Activated T-cell treated with anti-CD3 and anti-CD28 coated beads, Interleukin-2, amount 50 U/mL, for 72 hours (primary cell): ENCODE measurements around the gene PRAMEF2. TPM values are rescaled to one million over a fixed set of nuclear protein-coding genes. Genes with fewer than 3 reads are reported as not detected.
"Not testable (repeated sequence)": the region's sequence is repeated elsewhere in the genome, so short reads cannot be mapped to it uniquely, and the experiment has no call there.

Source experiments
- ATAC-seq, 2 donors: fragments of 150-1000 bp; cut with Tn5 transposase; replicated peaks in 1 of 2; 2 replicates each; pipeline ENCODE4 v1.10.0; 2021; ENCODE audit warnings: moderate library complexity in 2 of 2, mild to moderate bottlenecking in 1 of 2
- DNase-seq, 2 donors: peaks; one replicate each; pipeline ENCODE4 v3.0.0; 2021 to 2022; ENCODE audit warnings: mixed read lengths in 1 of 2
- H3K27ac Mint-ChIP-seq: one replicate; pipeline ENCODE4 v1.8.0; 2022; ENCODE audit warnings: mild to moderate bottlenecking, moderate library complexity, mixed read lengths
- H3K27me3 Mint-ChIP-seq: one replicate; pipeline ENCODE4 v1.8.0; 2022; ENCODE audit warnings: low read depth, mixed read lengths
- H3K36me3 Mint-ChIP-seq, 2 donors: one replicate each; pipeline ENCODE4 v1.8.0; 2022; ENCODE audit warnings: mixed read lengths in 2 of 2, mild to moderate bottlenecking in 1 of 2; ENCODE audit not compliant: insufficient read depth in 2 of 2
- H3K4me1 Mint-ChIP-seq: one replicate; pipeline ENCODE4 v1.8.0; 2022; ENCODE audit warnings: low read depth, mixed read lengths
- H3K4me3 Mint-ChIP-seq, 2 donors: one replicate each; pipeline ENCODE4 v1.8.0; 2022; ENCODE audit warnings: mild to moderate bottlenecking in 2 of 2, mixed read lengths in 2 of 2, moderate library complexity in 2 of 2
- H3K9me3 Mint-ChIP-seq, 2 donors: one replicate each; pipeline ENCODE4 v1.8.0; 2022; ENCODE audit warnings: mixed read lengths in 2 of 2
- total RNA-seq, 2 donors: library from RNA; stranded (reverse); gene quantifications; one replicate each; pipeline ENCODE4 v1.2.3, GENCODE V29; 2022

The PRAMEF2 gene
- total RNA-seq, result not detected

- H3K4me3 Mint-ChIP-seq, H3K27ac Mint-ChIP-seq, H3K4me1 Mint-ChIP-seq, DNase-seq, H3K36me3 Mint-ChIP-seq, H3K9me3 Mint-ChIP-seq, H3K27me3 Mint-ChIP-seq, ATAC-seq: not testable (repeated sequence)
Measured at GRCh38 chr1:12856786-12857185, at the start of gene PRAMEF2. Gene PRAMEF2, plus strand, starts transcription at chr1:12857086. Its CDS starts 1,924 bp downstream, at chr1:12859010.

DNA sequence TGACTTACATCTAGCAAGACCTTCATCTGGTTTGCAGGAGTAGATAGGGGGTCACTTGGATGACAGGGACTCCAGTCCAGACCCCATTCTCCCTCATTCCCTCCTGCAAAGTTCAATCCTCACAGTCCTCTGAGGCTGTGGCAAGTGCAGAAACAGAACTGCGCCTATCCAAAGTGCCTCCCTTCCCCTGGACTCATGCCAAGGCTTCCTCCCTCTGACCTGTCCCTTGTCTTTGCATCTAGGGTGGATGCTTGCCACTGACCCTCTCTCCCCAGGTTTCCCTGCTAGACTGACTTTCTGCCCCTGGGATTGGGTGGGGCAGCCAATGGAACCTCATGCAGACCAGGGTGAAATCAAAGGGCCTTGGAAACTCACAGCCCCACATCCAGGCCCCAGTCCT is 47.0 kb upstream of the PRAMEF2 start:
- peaks cover 0 to 3% of the 10 kb centered on the region in 2 donors for H3K36me3 Mint-ChIP-seq
- ATAC-seq (no peak), DNase-seq (no peak)
- H3K4me3 Mint-ChIP-seq, result no peak overlapping the region
- H3K27me3 Mint-ChIP-seq, result peaks cover 24% of the 10 kb centered on the region
- H3K27ac Mint-ChIP-seq, result no peak overlapping the region
- peaks cover 4% of the 10 kb centered on the region in 2 donors for H3K9me3 Mint-ChIP-seq
- H3K4me1 Mint-ChIP-seq, result no peaks in the 10 kb centered on the region

DNA sequence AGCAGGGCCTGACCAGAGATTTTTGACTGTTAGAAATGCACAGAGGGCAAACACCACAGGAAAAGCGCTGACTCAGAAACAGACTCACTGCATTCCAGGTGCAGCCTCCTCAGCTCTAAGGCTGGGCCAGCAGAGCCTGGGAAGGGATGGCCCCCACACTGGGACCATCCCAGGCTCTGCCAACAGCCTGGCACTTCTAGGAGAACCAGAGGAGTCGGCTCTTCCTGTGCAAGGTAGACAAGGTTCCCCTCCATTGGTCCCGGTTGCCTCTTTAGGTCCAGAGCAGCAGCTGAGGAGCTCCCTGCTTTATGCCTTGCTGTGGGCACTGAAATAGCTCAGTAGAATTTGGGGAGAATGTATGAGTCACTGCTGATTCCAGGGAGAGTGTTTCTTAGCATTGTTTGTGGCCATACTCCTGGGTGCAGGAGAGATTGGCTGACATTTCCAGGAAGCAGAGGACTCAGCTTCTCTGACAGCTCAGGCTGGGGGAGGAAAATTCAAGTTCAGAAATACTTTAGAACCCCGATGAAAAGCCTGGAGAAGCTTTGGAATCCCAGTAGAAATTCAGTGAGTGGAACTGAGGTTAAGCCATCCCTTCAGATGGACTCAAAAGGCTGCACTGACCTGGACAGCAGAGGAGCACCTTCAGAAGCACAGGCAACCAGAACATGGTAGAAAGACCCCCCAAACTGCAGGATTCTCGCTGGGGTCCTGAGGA is 46.0 kb upstream of the PRAMEF2 start:
- ATAC-seq, result no peak
- Mint-ChIP-seq H3K27me3 (peaks cover 19% of the 10 kb centered on the region), H3K4me1 (no peaks in the 10 kb centered on the region), H3K4me3 (no peak overlapping the region), H3K9me3 (no peaks in the 10 kb centered on the region), H3K36me3 (no peaks in the 10 kb centered on the region), H3K27ac (no peak overlapping the region)
- DNase-seq, result no peak

- no peak overlapping the region for H3K27ac Mint-ChIP-seq
- H3K9me3 Mint-ChIP-seq, result no peaks in the 10 kb centered on the region
- DNase-seq (no peak), ATAC-seq (no peak)
- no peaks in the 10 kb centered on the region for H3K36me3 Mint-ChIP-seq
- H3K4me3 Mint-ChIP-seq, result no peak overlapping the region
- no peaks in the 10 kb centered on the region for H3K4me1 Mint-ChIP-seq
- H3K27me3 Mint-ChIP-seq, result peaks cover 15% of the 10 kb centered on the region
Measured at GRCh38 chr1:12811409-12811784, 45.5 kb upstream of the PRAMEF2 start.

GRCh38 chr1:12819061-12819460 is 37.8 kb upstream of the PRAMEF2 start:
- DNase-seq, ATAC-seq, H3K4me1 Mint-ChIP-seq, H3K9me3 Mint-ChIP-seq, H3K27ac Mint-ChIP-seq, H3K4me3 Mint-ChIP-seq, H3K36me3 Mint-ChIP-seq: not testable (repeated sequence)
- peaks cover 31% of the 10 kb centered on the region for H3K27me3 Mint-ChIP-seq

DNA sequence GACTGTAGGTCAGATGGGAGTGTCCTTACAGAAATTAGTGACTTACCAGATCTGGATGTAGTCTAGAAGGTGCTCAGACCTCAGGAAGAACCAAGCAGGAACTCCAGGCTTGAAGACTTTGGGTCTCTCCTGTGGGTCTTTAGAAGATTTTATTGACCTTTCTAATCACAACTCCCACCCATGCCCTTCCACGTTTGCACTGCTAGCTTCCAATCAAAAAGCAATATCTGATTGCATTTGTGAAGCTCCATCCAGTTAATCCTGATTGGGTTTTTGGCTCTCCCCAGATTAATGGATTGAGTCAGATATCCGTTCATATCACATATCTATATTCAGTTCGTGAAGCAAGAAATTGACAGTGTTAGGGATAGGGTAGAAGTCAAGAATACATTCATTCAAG is 25.6 kb upstream of the PRAMEF2 start, which contains the start of gene PRAMEF11:
PRAMEF11 (minus strand) TSS at position 101 of the 400 bp plus-strand sequence. CDS start 2,621 bp downstream, outside the sequence.
- H3K36me3 Mint-ChIP-seq, H3K9me3 Mint-ChIP-seq, H3K27me3 Mint-ChIP-seq, H3K27ac Mint-ChIP-seq, H3K4me3 Mint-ChIP-seq, DNase-seq, H3K4me1 Mint-ChIP-seq, ATAC-seq: not testable (repeated sequence)

DNA sequence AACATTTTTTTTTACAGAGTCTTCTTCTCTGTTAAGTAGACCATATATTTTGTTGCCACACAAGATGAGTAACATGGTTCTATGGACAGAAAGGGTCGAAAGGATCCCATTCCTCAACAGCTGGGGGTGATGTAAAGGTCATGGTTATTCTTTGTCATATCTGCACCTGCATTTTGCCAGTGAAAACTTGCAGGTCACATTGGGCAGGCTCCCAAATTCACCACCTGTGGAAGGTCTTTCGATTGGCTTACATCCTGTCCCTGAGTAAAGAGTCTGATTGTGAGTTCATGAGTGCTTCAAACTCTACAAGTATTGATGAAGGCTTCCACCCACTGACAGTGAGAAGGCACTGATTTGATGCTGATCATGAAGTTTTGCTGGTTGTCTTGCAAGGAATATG is 23.6 kb upstream of the PRAMEF2 start:
- DNase-seq, ATAC-seq, H3K36me3 Mint-ChIP-seq, H3K27ac Mint-ChIP-seq, H3K9me3 Mint-ChIP-seq, H3K27me3 Mint-ChIP-seq, H3K4me3 Mint-ChIP-seq, H3K4me1 Mint-ChIP-seq: not testable (repeated sequence)

DNA sequence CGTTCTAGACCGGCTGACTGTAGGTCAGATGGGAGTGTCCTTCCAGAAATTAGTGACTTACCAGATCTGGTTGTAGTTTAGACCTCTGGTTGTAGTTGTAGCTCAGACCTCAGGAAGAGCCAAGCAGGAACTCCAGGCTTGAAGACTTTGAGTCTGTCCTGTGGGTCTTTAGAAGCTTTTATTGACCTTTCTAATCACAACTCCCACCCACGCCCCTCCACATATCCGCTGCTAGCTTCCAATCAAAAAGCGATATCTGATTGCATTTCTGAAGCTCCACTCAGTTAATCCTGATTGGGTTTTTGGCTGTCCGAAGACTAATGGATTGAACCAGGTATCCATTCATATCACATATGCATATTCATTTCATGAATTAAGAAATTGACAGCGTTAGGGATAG is 8.3 kb upstream of the PRAMEF2 start, which contains the start of gene HNRNPCL1:
HNRNPCL1 (minus strand) TSS at position 101 of the 400 bp plus-strand sequence. CDS start 431 bp downstream, outside the sequence.
- not testable (repeated sequence) for H3K4me3 Mint-ChIP-seq, H3K4me1 Mint-ChIP-seq, DNase-seq, ATAC-seq, H3K36me3 Mint-ChIP-seq, H3K27ac Mint-ChIP-seq, H3K9me3 Mint-ChIP-seq
- H3K27me3 Mint-ChIP-seq, result peaks cover 13% of the 10 kb centered on the region

GRCh38 chr1:12851779-12852178 is 5.1 kb upstream of the PRAMEF2 start:
- Mint-ChIP-seq H3K36me3 (peaks cover 0 to 1% of the 10 kb centered on the region in 2 donors), H3K27ac (no peak overlapping the region), H3K4me3 (no peak overlapping the region), H3K27me3 (peaks cover 13% of the 10 kb centered on the region), H3K4me1 (no peaks in the 10 kb centered on the region), H3K9me3 (peaks cover 0 to 6% of the 10 kb centered on the region in 2 donors)
- no peak for DNase-seq
- no peak for ATAC-seq

GRCh38 chr1:12863131-12863880 is 6.4 kb downstream of the PRAMEF2 start:
- not testable (repeated sequence) for H3K9me3 Mint-ChIP-seq, H3K27me3 Mint-ChIP-seq, H3K4me1 Mint-ChIP-seq, H3K4me3 Mint-ChIP-seq, ATAC-seq, H3K36me3 Mint-ChIP-seq, DNase-seq, H3K27ac Mint-ChIP-seq

DNA sequence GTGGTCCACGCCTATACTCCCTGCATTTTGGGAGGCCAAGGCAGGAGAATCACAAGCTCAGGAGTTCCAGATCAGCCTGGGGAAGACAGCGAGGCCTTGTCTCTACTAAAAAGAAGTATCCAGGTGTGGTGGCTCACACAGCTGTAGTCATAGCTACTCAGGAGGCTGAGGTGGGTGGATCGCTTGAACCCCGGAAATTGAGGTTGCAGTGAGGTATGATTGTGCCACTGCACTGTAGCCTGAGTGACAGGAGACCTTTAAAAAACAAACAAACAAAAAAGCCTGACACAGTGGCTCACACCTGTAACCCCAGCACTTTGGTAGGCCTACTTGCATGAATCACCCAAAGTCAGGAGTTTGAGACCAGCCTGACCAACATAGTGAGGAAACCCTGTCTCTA is 21.6 kb downstream of the PRAMEF2 start:
- not testable (repeated sequence) for H3K27me3 Mint-ChIP-seq, H3K9me3 Mint-ChIP-seq, ATAC-seq, H3K36me3 Mint-ChIP-seq, H3K27ac Mint-ChIP-seq, H3K4me1 Mint-ChIP-seq, DNase-seq, H3K4me3 Mint-ChIP-seq

- ATAC-seq, H3K27ac Mint-ChIP-seq, H3K4me1 Mint-ChIP-seq, H3K27me3 Mint-ChIP-seq, DNase-seq, H3K4me3 Mint-ChIP-seq, H3K36me3 Mint-ChIP-seq, H3K9me3 Mint-ChIP-seq: not testable (repeated sequence)
Measured at GRCh38 chr1:12886101-12886500, 29.2 kb downstream of the PRAMEF2 start, which contains the start of gene PRAMEF4. Gene PRAMEF4, minus strand, starts transcription at chr1:12886201. Its CDS starts 2,807 bp downstream, at chr1:12883394.

DNA sequence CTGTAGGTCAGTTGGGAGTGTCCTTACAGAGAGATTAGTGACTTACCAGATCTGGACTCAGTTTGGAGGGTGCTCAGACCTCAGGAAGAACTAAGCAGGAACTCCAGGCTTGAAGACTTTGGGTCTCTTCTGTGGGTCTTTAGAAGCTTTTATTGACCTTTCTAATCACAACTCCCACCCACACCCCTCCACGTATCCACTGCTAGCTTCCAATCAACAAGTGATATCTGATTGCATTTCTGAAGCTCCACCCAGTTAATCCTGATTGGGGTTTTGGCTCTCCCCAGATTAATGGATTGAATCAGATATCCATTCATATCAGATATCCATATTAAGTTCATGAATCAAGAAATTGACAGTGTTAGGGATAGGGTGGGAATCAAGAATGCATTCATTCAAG is 41.3 kb downstream of the PRAMEF2 start, which contains the start of gene PRAMEF10:
PRAMEF10 (minus strand) TSS at position 101 of the 400 bp plus-strand sequence. CDS start 2,423 bp downstream, outside the sequence.
- not testable (repeated sequence) for H3K4me1 Mint-ChIP-seq, H3K27me3 Mint-ChIP-seq, DNase-seq, H3K36me3 Mint-ChIP-seq, H3K27ac Mint-ChIP-seq, H3K4me3 Mint-ChIP-seq, ATAC-seq, H3K9me3 Mint-ChIP-seq
